GM18502 (cell line): ENCODE results near the gene TMEM9.

ENCODE experiments used
- ATAC-seq: cut with Tn5 transposase; IDR thresholded peaks from one replicate; pipeline ENCODE4 v1.9.1; 2021; ENCODE audit warnings: mild to moderate bottlenecking; ENCODE audit not compliant: unreplicated experiment, poor library complexity

The TMEM9 gene

DNA sequence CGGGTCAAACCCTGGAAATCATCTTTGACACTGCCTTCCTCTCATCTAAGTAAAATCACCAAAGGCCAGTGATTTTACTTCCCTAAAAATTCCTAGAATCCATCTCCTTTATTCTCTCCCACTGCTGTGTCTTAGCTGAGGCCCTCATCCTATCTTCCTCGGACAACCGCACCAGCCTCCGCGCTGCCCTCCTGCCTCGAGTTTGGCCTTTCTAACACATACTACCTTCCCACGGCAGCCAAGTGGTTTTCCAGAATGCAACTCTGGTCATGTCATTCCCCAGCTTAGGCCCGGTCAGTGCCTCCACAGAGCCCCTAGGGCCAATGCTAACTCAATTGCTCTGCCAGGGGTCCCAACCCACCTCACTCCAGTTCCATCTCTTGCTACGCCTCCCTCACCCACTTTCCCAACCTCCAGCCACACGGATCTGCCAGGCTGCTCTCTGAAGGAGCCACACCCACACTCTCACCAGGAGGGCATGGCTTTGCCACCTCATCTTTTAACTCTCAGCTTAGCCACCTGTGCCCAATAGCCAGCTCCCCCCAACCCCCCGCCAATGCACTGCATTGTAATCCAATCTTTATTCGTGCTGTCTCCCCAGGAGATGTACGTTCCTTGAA, 6.8 kb downstream of the TMEM9 start:
- no peak for ATAC-seq

DNA sequence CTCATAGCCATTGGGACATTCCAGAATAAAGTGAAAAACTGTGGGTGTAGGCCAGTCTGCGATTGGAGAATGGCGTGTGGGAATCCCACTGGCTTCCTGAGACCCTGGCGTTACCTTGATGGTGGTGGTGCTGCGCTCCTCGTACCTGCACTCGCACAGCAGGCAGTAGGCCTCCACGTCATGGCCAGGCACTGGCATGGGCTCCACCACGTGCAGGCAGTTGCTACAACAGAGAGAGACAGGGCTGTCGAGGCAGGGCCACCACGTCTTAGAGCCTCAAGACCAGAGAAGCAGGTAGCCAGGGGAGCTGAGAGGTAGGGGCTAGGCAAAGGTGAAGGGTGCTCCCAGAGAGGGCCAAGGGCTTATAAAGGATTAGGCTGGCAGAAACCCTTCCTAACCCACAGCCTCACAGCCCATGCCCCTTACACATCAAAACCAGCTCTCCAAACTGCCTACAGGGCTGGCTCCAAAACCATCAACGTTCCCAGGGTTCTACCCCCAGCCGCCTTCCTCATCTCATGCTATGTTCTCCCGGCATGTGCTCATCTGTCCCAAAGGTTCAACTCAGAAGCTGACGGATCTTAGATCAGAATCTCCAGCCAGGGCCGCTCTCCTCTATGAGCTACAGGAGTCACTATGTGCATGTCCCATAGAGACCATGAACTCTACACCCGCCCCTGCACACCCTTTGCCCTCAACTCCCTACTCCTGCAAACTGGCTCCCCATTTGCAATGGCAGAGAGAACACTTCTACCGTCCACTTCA, 7.5 kb downstream of the TMEM9 start:
- no peak for ATAC-seq

DNA sequence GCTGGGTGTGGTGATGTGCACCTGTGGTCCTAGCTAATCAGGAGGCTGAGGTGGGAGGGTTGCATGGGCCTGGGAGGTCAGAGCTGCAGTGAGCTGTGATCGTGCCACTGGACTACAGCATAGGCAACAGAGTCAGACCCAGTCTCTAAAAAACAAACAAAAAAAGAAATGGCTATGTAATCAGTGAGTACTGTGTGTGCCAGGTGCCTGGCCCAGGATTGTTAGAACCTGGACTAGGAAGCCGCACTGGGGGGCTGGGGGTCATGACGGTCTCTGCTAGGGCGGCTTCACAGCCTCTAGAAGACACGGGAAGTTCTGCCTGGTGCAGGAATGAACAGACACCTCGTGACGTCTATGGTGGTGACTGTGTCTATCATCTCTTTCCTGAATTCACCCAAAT, 8.5 kb downstream of the TMEM9 start:
- ATAC-seq: no peak

DNA sequence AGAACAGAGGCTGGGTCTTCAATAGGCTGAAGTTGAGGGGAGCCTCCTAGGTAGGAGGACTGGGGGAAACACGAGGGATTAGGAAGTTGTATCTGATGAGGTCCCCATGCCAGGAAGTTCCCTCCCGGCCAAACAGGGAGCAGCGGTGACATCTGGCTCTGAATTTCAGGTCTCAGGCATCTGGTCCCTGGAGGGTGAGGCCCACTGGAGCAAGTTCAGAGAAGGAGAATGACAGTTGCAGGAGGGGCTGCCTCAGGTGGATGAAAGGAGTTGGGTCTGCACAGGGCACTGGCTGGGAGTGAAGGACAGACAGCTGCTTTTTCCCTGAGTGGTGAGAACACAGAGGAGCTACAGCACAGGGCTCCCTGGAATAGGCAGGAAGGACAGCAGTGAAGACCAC, 9.1 kb downstream of the TMEM9 start:
- ATAC-seq: no peak

DNA sequence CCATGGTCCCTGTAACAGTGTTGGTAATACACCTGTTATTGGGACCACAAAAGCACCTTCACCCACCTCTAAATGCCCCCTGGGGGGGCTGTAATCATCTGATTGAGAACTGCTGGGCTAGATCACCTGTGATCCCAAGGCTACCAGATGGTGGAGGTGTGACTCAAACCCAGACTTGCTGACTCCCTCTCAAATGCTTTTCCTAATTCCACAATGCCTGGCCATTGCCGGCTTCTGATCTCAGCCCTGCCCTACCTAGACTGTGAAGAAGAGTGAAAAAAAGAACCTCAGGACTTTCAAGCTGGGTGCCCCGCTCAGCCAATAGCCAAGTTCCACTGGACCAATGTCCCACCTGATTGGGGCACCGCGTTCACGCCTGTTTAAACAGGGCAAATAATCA, 9.6 kb downstream of the TMEM9 start:
- ATAC-seq: no peak

DNA sequence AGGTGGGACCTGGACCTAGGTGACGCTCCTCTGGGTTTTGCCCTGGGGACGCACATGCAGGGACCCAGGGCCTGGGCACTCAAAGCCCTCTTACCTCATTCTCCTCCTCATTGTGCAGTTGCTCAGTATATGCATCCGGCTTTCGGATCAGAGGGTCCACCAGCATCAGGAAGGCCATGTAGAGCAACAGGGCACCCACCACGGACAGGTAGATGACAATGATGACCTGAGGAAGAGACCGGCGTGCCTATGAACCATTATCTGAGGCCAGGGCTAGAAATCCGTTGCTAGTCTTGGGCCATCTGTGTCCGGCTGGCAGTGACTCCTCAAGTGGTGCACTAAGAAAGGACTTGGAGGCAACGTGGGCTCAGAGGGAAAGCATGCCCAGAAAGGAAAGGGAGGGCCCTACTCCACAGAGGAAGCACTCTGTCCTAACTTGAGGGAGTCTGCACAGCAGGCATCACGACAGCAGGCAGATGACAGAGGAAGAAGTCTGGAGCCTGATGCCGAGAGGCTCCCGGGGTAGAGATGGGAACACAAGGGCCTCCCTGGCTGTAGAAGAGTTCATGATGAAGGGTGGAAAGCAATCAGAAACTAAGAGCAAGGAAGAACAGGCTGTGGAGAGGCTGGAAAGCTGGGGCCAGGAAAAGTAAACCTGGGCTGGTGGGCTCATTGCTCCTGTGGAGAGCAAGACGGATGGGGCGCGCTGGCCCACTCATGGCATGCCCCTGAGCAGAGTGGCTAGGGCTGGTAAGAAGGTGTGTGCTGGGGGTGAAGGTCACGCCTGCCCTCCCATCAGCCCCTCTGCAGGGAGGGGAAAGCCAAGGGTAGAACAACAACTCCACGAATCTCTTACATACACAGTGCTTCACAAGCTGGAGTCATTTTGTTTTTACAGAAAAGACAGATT, 10.3 kb downstream of the TMEM9 start:
- no peak for ATAC-seq

DNA sequence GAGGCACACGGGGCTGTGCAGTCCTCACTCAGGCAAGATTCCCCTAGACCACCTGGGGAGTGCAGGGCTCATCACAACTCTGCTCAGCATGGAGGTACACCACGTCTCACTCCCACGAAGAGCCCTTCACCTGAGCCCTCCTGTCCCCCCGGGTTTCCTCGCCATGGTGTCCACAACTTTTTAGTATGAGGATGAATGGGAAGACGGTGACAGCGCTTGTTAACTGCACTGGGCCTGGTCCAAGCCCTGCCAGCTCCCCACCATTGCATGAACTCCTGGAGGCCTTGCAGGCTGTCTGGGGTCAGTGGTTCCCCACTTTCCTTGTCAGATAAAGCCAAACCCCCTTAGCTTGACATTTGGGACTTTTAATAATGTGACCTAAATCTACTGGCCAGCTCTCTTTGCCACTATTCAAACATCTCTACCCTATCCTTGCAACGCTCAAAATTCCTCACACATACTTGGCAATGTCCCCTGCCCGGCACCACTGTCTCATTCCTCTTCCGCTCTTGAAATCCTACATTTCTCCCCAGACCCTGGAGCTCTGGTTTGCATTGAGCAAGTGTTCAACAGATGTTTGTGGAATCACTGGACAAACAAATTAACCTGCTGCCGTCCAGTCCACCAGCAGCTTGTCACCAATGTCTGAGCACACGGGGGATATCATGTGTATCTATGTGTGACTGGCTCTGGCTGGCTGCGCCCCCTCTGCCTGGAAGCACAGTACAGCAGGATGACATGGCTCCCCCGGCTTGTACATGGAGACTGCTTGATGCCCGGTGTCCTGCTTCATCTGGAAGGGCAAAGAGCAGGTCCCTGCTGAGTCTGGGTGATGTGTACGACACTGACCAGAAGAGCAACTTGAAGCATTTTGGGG, 11.2 kb downstream of the TMEM9 start:
- ATAC-seq: no peak

DNA sequence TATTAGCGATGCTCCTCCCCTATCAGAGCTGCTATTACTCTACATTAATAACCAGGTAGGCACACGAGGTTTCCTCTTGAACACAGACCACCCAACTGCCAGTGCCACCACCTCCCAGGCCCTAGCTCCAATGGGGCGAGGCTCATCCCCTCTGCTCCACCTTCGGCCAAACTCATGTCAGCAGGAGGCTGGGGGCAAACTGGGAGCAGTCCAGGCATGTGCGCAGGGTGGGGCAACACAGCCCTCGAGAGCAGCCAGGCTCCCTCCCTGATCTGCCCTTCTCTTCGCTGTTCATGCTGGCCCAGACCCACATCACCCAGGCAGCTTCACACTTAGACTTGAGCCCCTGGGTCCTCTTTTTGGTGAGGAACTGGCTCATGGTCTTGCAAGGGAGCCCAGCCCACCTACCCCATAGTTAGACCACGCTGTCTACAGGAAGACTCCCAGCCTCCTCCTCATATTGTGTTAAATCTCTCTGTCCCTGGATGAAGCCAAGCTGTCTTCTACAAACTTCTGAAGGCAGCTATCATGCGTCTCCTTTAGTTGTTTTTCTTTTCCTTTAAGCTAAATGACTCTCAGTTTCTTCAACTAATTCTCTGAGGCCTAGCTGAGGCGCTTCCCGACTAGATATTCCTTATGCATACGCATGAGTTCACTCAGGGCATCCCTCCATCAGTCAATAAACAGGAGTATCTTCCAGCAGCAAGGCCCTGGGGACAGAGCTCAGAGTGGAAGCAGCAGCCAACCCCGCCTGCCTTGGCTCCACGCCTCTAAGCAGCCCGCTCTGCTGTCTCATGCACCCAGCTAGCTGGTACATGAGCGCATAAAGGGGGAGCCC, 12.0 kb downstream of the TMEM9 start:
- ATAC-seq: no peak

DNA sequence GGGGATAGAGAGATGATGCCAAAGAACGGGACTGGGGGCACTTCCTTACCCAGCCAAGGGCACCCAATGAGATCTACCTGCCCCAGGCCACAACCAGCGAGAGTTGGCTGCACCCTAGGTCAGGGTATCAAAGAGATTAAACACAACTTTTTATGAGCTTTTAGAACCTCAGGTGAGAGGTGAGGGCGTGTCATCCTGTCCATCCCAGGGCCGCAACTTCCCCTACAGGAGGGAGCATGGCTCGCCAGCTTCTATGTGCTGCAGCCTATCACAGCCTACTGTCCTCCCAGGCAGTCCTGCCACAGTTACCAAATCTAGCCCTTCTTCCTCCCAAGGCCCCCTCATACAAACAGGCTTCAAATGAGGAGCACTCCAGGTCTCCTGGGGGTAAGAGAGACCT, 12.9 kb downstream of the TMEM9 start:
- ATAC-seq: no peak

DNA sequence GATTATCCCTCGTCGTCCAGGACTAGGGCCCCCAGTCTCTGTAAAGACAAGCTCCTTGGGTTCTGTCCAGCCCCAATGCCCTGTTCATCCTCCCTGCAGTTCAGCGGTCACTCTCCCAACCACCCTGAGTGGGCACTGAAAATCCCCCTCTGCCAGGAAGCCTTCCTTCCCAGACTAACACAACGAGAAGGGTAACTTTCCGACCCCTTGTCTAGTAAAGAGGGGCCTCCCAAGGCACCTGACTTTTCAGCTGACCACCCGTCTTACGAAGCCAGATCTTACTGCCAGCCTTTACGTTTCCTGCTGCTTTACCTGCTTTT, 13.4 kb downstream of the TMEM9 start:
- ATAC-seq: no peak

DNA sequence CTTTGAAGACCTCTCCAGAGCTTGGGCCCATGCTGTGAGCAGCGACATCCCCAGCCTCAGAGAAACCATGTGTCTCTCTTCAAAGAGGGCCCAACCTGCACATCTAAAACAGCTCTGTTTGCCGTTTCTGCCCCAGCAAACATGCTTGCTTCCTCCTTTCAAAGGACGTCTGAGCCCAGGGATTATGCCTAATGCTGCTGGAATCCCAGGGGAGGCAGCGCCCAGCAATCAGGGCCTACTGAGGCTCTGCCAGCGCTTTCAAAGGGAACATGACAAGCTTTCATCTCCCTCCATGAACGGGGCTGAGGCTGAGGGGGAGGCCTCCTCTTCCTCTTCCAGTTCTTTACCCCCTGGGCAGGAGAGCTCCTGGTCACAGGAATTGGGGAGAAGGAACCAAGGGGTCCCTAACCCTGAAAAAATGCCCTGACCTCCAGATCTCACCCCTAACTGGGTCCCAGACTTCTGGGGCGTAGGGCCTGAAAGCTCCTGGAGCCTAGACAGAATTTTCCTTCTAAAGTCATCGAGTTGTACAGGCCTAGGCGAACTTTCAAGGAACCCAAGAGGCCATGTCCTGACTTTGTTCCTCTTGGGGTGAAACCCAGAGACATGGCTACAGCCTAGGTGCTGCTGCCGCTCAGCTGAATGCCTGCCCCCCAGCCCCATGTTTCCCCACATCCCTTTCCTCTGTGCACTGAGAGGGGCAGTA, 13.9 kb downstream of the TMEM9 start:
- no peak for ATAC-seq

DNA sequence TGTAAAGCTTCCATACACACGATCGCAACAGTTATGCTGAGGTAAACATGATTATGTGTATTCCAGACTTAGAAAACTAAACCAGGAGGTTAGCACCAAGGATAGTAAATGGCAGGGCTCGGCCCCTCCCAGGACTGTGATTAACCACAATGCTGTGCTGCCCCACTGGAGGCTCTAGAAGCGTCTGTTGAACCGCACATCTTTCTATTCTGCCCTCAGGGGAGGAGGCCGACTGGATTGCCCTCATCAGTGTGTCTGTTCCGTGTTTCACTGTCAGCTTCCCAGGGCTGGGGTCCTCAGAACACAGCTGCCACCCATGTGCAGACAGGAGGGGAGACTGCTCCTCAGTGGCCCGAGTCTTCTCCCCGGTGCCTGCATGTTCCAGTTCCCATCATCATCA, 14.5 kb downstream of the TMEM9 start:
- no peak for ATAC-seq

DNA sequence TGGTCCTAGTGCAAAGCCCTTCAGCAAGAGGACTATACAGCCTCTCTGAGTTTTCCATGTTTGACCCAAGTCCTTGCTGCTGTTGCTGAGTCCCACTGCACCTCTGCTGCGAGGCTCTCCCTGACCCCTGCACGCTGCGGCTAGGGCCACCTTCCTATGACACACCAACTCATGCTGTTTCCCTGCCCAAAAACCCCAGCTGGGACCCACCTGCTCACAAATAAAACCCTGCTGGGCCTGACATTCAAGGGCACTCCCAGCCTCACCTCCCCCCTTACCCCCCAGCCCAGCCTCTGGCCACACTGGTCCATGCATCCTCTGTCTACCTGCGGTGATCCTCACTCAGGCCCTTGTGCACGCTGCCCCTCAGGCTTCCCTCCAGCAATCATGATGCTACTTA, 15.0 kb downstream of the TMEM9 start:
- no peak for ATAC-seq

DNA sequence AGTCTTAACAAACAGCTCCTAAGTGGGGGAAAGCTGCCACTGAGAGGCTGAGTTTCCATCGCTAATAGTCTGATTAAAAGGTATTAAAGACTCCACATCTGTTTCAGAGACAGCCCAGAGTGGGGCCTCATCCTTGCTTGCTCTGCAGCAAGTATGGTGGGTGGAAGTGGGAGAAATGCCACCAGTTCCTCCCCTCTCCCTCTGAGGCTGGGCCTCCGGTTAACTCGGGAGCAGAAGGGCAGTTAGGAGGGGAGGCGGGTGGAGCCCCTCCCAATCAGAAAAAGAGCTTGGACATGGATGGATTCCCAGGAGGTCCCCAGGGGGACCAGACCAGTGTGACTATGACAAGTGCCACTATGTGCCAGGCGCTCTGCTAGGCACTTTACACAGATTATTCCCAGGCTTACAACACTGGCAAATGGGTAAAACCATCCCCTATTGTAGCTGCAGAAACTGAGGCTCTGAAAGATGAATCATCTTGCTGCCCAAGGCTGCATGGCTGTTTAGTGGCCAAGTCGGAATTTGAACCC, 15.9 kb downstream of the TMEM9 start:
- ATAC-seq: no peak

DNA sequence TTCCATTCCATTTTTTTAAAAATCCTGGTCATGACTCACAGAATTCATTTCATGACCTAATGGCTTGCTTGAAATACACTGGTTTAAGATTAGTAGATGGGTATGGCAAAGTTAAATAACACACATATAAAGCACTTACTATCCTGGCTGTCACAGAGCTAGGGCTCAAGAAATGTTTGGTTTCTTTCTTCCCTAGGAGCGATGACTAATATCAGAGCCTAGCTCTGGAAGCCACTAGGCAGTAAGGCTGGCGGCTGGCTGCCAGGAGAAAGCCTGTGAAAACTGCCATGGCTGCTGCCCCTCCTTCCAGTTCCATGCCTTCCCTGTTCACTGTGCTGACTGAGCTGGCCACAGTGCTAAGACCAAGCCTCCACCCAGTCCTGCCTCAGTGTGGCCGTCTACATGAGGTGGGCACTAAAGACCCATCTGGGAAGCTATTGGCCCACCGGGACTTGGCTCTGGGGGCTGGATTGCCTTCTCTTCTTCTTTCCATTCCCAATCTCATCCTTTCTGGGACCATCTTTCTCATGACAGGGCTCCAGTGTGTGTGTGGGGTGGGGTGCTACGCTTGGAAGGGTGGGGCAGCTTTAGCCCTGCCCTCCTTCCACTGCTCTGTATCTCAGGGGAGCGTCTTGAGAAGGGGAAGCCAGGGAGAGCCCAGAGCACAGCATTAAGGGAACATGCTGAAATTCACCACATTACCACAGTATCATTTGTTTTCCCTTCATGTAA, 16.5 kb downstream of the TMEM9 start:
- ATAC-seq: no peak

DNA sequence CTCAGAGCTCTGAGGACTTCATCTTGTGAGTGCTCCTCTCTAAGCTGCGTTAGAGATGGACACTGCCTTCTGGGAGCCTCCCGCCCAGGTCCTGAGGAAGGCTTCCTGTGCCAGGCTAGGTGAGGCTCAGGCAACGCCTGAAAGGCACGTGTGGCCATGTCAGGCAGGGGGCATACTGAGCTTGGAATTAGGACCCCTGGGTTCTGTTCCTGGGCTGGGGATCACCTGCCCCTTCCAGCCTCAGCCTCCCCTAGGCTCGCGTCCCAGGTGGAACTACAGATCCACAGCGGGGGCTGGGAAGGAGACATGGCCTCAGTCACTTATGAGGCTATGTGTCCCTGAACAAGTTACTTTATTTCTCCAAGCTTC, 17.3 kb downstream of the TMEM9 start:
- ATAC-seq: no peak

DNA sequence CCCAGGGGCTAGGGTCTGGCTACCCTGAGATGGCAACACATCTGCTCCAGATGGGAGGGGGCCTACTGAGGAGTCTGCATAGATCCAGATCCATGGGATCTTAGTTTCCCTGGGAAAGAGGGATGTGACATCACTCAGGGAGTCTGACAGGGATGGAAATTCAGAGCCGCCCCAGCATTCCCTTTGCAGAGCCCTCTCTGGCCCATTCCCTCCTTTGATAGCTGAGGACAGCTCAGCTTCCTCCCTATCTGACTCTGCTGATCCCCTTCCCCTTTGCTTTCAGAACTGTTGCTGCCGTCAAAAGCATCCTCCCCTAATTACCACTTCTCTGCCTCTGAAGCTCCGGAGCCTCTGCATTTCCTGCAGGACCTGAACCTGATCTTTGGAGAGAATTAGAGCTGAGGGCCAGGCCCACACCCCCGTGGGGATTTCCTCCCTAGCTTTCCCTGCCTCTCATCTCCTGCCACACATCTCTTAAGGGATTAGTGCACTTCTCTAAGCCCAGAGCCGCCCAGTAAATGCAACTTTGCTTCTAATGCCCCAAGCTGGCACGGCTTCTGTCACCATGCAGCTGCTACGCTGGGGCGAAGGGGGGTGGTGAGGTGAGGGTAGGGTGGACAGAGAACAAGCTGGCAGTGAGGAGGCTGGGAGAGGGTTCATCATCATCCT, 17.8 kb downstream of the TMEM9 start:
- ATAC-seq: no peak

DNA sequence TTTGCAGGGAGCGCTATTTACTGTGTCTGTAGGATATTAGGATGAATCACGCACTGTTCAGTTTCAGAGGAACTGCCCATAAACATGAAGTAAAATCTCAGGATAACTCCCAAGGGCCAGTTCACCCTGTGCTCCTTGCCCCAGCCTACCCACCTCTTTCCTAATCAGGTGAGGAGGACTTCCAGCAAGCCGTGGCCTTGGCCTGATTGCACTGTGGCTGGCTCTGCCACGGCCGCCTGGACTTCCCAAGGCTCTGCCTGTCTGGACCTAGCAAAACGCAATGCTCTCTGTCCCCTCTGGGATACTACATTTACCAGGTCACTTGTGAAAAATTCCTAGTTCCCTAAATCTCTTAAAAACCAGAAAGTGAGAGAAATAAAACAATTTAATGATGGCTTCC, 19.9 kb downstream of the TMEM9 start:
- ATAC-seq: no peak
